Right cardiac atrium (tissue), 5 donors: ENCODE results near the gene CD44. TPM values are rescaled to one million over a fixed set of nuclear protein-coding genes. Genes with fewer than 3 reads are reported as not detected.

Experiments used
- ATAC-seq, 2 donors: fragments of 200-7000 bp; cut with Tn5 transposase; one replicate each; pipeline versions ENCODE4 v1.8.0 to v1.9.1; 2020; ENCODE audit warnings: moderate library complexity in 2 of 2, mild to moderate bottlenecking in 1 of 2
- DNase-seq, 3 donors: peaks; one replicate each; pipeline ENCODE4 v3.0.0-alpha.2; 2020
- H3K27ac ChIP-seq: one replicate; pipeline ENCODE4 v1.5.1; 2013; ENCODE audit warnings: mild to moderate bottlenecking, low read length, control low read depth, moderate library complexity
- H3K27me3 ChIP-seq: one replicate; pipeline ENCODE4 v1.6.1; 2013; ENCODE audit not compliant: control insufficient read depth, insufficient read depth
- H3K4me1 ChIP-seq: one replicate; pipeline ENCODE4 v1.6.1; 2013; ENCODE audit warnings: low read length; ENCODE audit not compliant: control insufficient read depth, insufficient read depth
- H3K4me3 ChIP-seq: one replicate; pipeline ENCODE4 v1.5.1; 2013; ENCODE audit warnings: low read length, control low read depth
- H3K9me3 ChIP-seq: one replicate; pipeline ENCODE4 v1.6.1; 2013; ENCODE audit warnings: low read length; ENCODE audit not compliant: control insufficient read depth
- WGBS: extraction: QIAGEN DNeasy Blood & Tissue Kit; methylation state at CpG from one replicate; pipeline ENCODE4 v1.1.7; 2013; 5-methylcytosine and 5-hydroxymethylcytosine counted together
- intact Hi-C, 4 donors: fragments of 100-400 bp; cut with DNase I; formaldehyde crosslinking; loops; one replicate each; pipeline versions ENCODE4 v1.11.0 to v1.14.0; 2022 to 2023
- polyA plus RNA-seq: library from polyadenylated mRNA; stranded (reverse); fragments of 200-250 nt; gene quantifications from one replicate; pipeline ENCODE4 v1.2.3, GENCODE V29; 2013
- total RNA-seq, 4 donors: library from RNA; stranded (reverse); fragmentation: NEBNext Ultra II Directional; extraction: Animal tissue kit (Norgen Biotek cat#: 25700); gene quantifications; one replicate each; pipeline ENCODE4 v1.2.1, GENCODE V29; 2021
- donor health status: healthy with polysubstance abuse.
- donor health status: DM: no; HTN: yes; CAD: no.
- donor health status: DM: no; HTN: no; CAD: no.
- donor health status: DM: no; HTN: yes; CAD: no; lungs with severe emphysema.
- donor health status: DM: yes; HTN: yes; CAD: no.

CD44 gene
- total and polyA plus RNA-seq, 5 donors: 7.5 to 50.7 (median 36.9) TPM

DNA sequence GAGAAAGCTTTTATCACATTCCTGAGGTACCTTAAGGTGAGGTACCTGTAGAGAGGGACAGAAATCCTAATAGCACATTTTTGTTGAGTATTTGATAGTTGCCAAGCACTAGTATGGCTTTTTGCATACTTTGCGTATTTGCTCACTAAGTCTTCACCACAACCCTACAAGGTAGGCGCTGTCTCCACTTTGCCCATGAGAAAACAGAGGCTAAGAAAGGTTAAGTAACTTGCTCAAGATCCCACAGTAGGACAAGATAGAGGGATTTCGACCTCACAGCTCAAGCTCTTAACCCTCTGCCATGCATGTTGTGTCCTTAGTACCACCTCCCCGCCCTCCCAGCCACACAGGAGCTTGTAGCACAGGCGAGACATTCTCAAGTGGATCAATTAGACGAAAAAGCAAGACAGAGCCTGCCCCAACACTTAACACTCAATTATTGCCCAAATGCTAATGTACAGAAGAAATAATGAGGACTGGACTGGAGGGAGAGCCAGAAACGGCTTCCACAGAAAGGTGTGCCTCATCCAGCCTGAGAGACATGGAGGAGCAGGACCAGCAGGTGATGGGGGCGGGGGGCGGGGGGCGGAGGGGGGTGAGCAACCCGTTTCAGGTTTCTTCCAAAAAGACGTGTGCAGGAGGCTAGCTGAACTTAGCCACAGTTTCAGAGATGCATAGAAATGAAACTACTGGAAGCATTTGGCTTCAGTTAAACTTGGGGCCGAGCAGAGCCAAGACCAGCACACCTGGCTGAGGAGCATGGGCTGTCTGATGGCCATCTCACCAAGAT is 26.7 kb upstream of the CD44 start:
- H3K9me3 ChIP-seq: no peaks in the 10 kb centered on the region
- H3K4me1 ChIP-seq: peaks cover 12% of the 10 kb centered on the region
- H3K4me3 ChIP-seq: no peak overlapping the region
- WGBS: 91% methylated on average over 13 of the region's 13 CpGs
- DNase-seq (no peak), ATAC-seq (no peak)
- no peaks in the 10 kb centered on the region for H3K27me3 ChIP-seq
- intact Hi-C loops: no loop called here
- no peak overlapping the region for H3K27ac ChIP-seq

- Histone ChIP-seq H3K27ac (no peak overlapping the region), H3K4me3 (no peak overlapping the region), H3K9me3 (no peaks in the 10 kb centered on the region), H3K27me3 (no peaks in the 10 kb centered on the region), H3K4me1 (peaks cover 12% of the 10 kb centered on the region)
- DNase-seq (no peak), ATAC-seq (no peak)
- intact Hi-C loops: no loop called here
- 99% methylated on average over 1 of the region's 1 CpG for WGBS
Observed at GRCh38 chr11:35112846-35113105, 26.2 kb upstream of the CD44 start.

DNA sequence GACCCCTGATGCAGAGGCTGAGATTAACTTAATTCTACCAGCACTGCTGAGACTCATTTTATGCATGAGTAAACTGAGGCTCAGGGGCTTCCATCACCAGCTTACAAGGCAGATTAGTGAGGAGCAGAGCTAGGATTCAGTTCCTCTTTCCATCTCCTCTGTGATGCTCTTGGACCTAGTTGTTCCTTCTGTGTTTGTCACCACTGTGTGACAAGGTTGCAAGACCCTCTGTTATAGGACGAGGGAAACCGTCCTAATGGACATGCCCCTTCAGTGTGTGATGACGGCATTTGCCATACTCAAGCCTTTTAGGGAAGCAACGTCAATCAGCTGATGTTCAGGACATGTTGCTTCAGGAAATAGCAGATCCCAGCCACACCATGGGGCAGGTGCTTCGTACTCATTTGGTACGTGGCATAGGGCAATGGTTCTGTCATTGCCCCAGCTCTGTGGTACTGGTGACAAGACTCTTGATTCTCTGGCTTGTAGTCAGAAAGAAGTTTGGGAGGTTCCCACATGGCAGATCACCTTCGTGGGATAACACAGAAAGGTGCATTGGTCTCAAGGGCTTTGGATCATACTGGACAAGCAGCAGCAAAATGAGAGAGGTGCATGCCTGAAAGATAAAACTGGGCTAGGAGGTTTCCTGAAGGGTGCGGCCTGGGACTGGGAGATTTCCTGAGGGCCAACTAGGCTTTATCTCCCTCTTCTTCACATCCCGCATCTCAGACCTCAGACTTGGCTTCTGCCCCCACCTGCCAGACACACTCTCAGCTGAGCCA is 23.9 kb upstream of the CD44 start:
- intact Hi-C loops: no loop called here

GRCh38 chr11:35115688-35116030 is 23.3 kb upstream of the CD44 start:
- H3K4me1 ChIP-seq: peaks cover 12% of the 10 kb centered on the region
- 94% methylated on average over 4 of the region's 4 CpGs for WGBS
- DNase-seq: no peak
- no peak overlapping the region for H3K27ac ChIP-seq
- no peaks in the 10 kb centered on the region for H3K27me3 ChIP-seq
- H3K9me3 ChIP-seq: no peaks in the 10 kb centered on the region
- ATAC-seq: no peak
- no peak overlapping the region for H3K4me3 ChIP-seq
- intact Hi-C loops: no loop called here

More for the DNA sequence above, 23.9 kb upstream of the CD44 start:
- DNase-seq (no peak), ATAC-seq (no peak)
- Histone ChIP-seq H3K4me3 (no peak overlapping the region), H3K27me3 (no peaks in the 10 kb centered on the region), H3K4me1 (peaks cover 12% of the 10 kb centered on the region), H3K27ac (no peak overlapping the region), H3K9me3 (no peaks in the 10 kb centered on the region)
- 89% methylated on average over 9 of the region's 9 CpGs for WGBS

- ATAC-seq: peak in 1 of 2 donors; percentile 13
- H3K4me3 ChIP-seq: no peak overlapping the region
- peaks cover 12% of the 10 kb centered on the region for H3K4me1 ChIP-seq
- intact Hi-C loops: no loop called here
- WGBS: 77% methylated on average over 5 of the region's 5 CpGs
- no peak for DNase-seq
- no peak overlapping the region for H3K27ac ChIP-seq
- no peaks in the 10 kb centered on the region for H3K9me3 ChIP-seq
- no peaks in the 10 kb centered on the region for H3K27me3 ChIP-seq
Observed at GRCh38 chr11:35116245-35116644, 22.7 kb upstream of the CD44 start.

DNA sequence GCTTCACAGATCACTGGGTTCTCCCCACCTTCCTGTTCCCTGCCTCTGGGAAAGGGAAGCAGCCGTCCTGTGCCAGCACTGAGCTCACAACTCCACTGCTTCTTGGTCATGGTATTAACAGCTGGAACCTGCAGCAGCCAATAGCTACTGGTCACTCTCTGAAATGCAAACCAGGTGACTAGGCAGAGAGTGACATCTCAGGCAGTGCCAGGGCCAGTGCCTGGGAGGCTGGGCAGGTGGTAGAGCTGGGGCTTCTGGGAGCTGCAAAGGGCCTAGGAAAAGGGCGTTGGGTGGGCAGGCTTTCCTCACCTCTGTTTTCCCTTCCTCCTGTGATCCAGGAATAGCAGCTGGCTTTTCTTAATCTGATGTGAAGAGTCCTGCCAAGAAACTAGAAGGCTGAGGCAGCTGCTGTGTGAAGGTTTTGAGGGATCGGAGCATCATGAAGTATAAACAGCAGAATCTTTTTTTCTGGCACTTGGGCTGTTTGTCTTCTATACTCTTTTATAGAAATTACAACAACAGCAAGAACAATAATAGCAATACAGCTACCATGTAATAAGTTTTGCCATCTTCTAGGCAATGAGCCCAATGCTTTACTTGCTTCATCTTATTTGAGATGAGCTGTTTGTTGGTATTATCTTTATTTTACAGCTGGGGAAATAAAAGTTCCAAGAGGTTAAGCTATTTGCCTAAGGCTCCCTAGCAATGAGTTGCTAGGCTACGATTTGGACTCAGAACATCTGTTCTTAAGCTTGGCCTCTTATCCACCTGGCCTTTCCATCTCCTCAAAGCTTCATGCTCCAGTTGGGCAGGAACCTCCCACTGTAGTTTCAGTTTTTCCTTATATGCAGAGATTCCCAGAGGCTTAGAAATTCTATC is 22.0 kb upstream of the CD44 start:
- 39% methylated on average over 4 of the region's 4 CpGs for WGBS

DNA sequence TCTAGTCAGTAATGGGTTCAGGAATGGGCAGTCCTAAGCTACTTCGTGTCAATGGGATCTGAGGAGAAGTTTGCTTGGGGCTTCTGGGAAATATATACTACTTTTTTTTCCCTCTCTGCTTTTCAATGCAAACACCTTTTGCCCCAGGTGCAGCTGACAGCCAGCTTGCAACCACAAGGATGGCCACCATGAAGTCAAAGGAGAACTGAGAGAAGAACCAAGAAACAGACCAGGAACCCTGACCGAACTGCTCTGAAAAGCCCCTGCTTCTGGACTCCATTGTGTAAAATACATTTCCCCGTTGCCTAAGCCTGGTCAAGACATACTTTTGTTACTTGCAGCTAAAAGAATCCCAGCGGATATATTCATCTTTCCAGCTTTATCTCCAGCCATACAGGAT is 20.1 kb upstream of the CD44 start:
- no peak for DNase-seq
- WGBS: 93% methylated on average over 4 of the region's 4 CpGs
- ATAC-seq: no peak
- Histone ChIP-seq H3K4me3 (no peak overlapping the region), H3K27ac (no peak overlapping the region), H3K27me3 (no peaks in the 10 kb centered on the region), H3K4me1 (peaks cover 6% of the 10 kb centered on the region), H3K9me3 (no peaks in the 10 kb centered on the region)
- intact Hi-C loops: no loop called here

More for the DNA sequence above, 22.0 kb upstream of the CD44 start:
- peak in 1 of 3 donors; percentile 50 for DNase-seq
- H3K27me3 ChIP-seq: no peaks in the 10 kb centered on the region
- no peak overlapping the region for H3K27ac ChIP-seq
- H3K9me3 ChIP-seq: no peaks in the 10 kb centered on the region
- H3K4me3 ChIP-seq: no peak overlapping the region
- peak; percentile 49 to 58 for ATAC-seq
- intact Hi-C loops: no loop called here
- H3K4me1 ChIP-seq: peaks cover 6% of the 10 kb centered on the region

DNA sequence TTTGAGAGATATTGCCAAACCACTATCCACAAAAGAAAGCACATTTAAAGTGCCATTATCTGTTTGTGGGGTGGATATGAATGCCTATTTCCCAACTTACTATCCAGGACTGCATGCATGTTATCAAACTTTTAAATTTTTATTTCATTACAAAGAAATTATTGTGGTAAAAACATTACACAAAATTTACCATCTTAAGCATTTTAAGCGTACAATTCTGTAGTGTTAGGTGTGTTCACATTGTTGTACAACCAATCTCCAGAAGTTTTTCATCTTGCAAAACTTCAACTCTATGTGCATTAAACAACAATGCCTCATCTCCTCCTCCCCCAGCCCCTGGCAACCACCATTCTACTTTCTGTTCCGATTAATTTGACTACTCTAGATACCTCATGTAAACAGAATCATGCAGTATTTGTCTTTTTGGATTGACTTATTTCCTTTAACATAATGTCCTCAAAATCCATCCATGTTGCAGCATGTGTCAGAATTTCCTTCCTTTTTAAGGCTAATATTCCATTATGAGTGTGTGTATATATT is 17.6 kb upstream of the CD44 start:
- H3K4me3 ChIP-seq: no peak overlapping the region
- peaks cover 5% of the 10 kb centered on the region for H3K4me1 ChIP-seq
- DNase-seq (no peak), ATAC-seq (no peak)
- WGBS: 81% methylated on average over 2 of the region's 2 CpGs
- H3K27ac ChIP-seq: no peak overlapping the region
- intact Hi-C loops: no loop called here
- H3K9me3 ChIP-seq: no peaks in the 10 kb centered on the region
- no peaks in the 10 kb centered on the region for H3K27me3 ChIP-seq

GRCh38 chr11:35122308-35122707 is 16.7 kb upstream of the CD44 start:
- Histone ChIP-seq H3K4me1 (no peaks in the 10 kb centered on the region), H3K27ac (no peak overlapping the region), H3K9me3 (no peaks in the 10 kb centered on the region), H3K27me3 (no peaks in the 10 kb centered on the region), H3K4me3 (no peak overlapping the region)
- DNase-seq: no peak
- no peak for ATAC-seq
- 86% methylated on average over 1 of the region's 1 CpG for WGBS
- intact Hi-C loops: no loop called here

GRCh38 chr11:35126000-35126878 is 12.7 kb upstream of the CD44 start:
- ATAC-seq (no peak), DNase-seq (no peak)
- Histone ChIP-seq H3K4me3 (no peak overlapping the region), H3K27ac (no peak overlapping the region), H3K4me1 (no peaks in the 10 kb centered on the region), H3K27me3 (no peaks in the 10 kb centered on the region), H3K9me3 (no peaks in the 10 kb centered on the region)
- WGBS: 87% methylated on average over 6 of the region's 6 CpGs
- intact Hi-C loops: no loop called here
